Mucosa of descending colon (tissue), 3 donors: ENCODE measurements around the gene RXFP4. TPM values are rescaled to one million over a fixed set of nuclear protein-coding genes. Genes with fewer than 3 reads are reported as not detected.

Experiments used
- ATAC-seq: fragments of 200-7000 bp; cut with Tn5 transposase; one replicate; pipeline ENCODE4 v1.9.1; 2020; ENCODE audit warnings: mild to moderate bottlenecking, moderate library complexity
- DNase-seq, 3 donors: peaks; one replicate each; pipeline ENCODE4 v3.0.0-alpha.2; 2020
- H3K36me3 ChIP-seq: fragments of 200-600 bp; one replicate; pipeline ENCODE4 v1.8.0; 2021; ENCODE audit warnings: low read depth, mild to moderate bottlenecking
- H3K4me1 ChIP-seq: fragments of 200-600 bp; one replicate; pipeline ENCODE4 v1.8.0; 2021; ENCODE audit warnings: low read depth, mild to moderate bottlenecking
- H3K4me3 ChIP-seq: fragments of 200-600 bp; one replicate; pipeline ENCODE4 v1.8.0; 2021; ENCODE audit warnings: mild to moderate bottlenecking
- H3K9me3 ChIP-seq: fragments of 200-600 bp; one replicate; pipeline ENCODE4 v1.8.0; 2021; ENCODE audit warnings: mild to moderate bottlenecking
- CTCF ChIP-seq: fragments of 200-600 bp; IDR thresholded peaks from one replicate; pipeline ENCODE4 v1.8.0; 2022; ENCODE audit warnings: antibody characterized with exemption, mild to moderate bottlenecking
- intact Hi-C, 2 donors: fragments of 100-400 bp; cut with DNase I in 1 of 2; cut with micrococcal nuclease in 1 of 2; formaldehyde crosslinking; loops; one replicate each; pipeline versions ENCODE4 v1.11.0 to v1.11.1; 2022; cut with DNase I, micrococcal nuclease
- total RNA-seq, 3 donors: library from RNA; stranded (reverse); fragmentation: NEBNext Ultra II Directional in 2 of 3; extraction: Animal tissue kit (Norgen Biotek cat#: 25700) in 2 of 3; gene quantifications; one replicate each; pipeline versions ENCODE4 v1.2.1 to v1.2.4, GENCODE V29; 2021 to 2023
- donor health status: DM: no; HTN: no; CAD: no; lungs with moderate emphysema.
- donor health status: DM: no; HTN: no; CAD: no.
- donor health status: DM: no; HTN: yes; CAD: no.

RXFP4 gene
- total RNA-seq, 3 donors from 2014 or later = 1.2 to 4.2 (median 3.3) TPM

- no peak for ATAC-seq
- H3K4me3 ChIP-seq = no peak overlapping the region
- H3K4me1 ChIP-seq = peaks cover 48% of the 10 kb centered on the region
- H3K36me3 ChIP-seq = peaks cover 12% of the 10 kb centered on the region
- intact Hi-C loops = no loop called here
- no peak for DNase-seq
- H3K9me3 ChIP-seq = no peaks in the 10 kb centered on the region
- no peak for TF ChIP-seq CTCF
These were observed 9.0 kb upstream of the RXFP4 start for GRCh38 chr1:155932487-155932886.

GRCh38 chr1:155933591-155934096, 7.8 kb upstream of the RXFP4 start:
- intact Hi-C loops = no loop called here
- DNase-seq = peak in 2 of 3 donors; percentile 21 to 54
- TF ChIP-seq CTCF = no peak
- peak overlapping the region; percentile 48 for H3K4me3 ChIP-seq
- no peaks in the 10 kb centered on the region for H3K9me3 ChIP-seq
- peaks cover 48% of the 10 kb centered on the region for H3K4me1 ChIP-seq
- no peak for ATAC-seq
- peaks cover 4% of the 10 kb centered on the region for H3K36me3 ChIP-seq

- ATAC-seq = peak; percentile 92
- H3K36me3 ChIP-seq = peaks cover 3% of the 10 kb centered on the region
- intact Hi-C loops = no loop called here
- peaks cover 48% of the 10 kb centered on the region for H3K4me1 ChIP-seq
- no peak for TF ChIP-seq CTCF
- peak within 1 kb of the TSS; percentile 48 for H3K4me3 ChIP-seq
- no peaks in the 10 kb centered on the region for H3K9me3 ChIP-seq
- peak; percentile 94 to 97 (median 97) for DNase-seq
These were observed 7.1 kb upstream of the RXFP4 start, which contains the start of gene KHDC4 for GRCh38 chr1:155934097-155934935. KHDC4 (minus strand) TSS chr1:155934413; CDS start chr1:155934373, 40 bp downstream.

- ATAC-seq (no peak), DNase-seq (peak in 1 of 3 donors; percentile 31)
- Histone ChIP-seq H3K9me3 (no peaks in the 10 kb centered on the region), H3K4me3 (peak overlapping the region; percentile 48), H3K4me1 (peaks cover 45% of the 10 kb centered on the region), H3K36me3 (peaks cover 3% of the 10 kb centered on the region)
- intact Hi-C loops = loop anchor here in 1 of 2 donors (5.0 kb wide), 1 partner anchor 52 kb away; no protein-coding TSS in a partner anchor
- TF ChIP-seq CTCF = no peak
These were observed 6.4 kb upstream of the RXFP4 start for GRCh38 chr1:155934936-155935590.

GRCh38 chr1:155938220-155938627, 3.2 kb upstream of the RXFP4 start:
- peak; percentile 15 for TF ChIP-seq CTCF
- Histone ChIP-seq H3K4me3 (no peak overlapping the region), H3K4me1 (peaks cover 26% of the 10 kb centered on the region), H3K9me3 (no peaks in the 10 kb centered on the region), H3K36me3 (peaks cover 3% of the 10 kb centered on the region)
- intact Hi-C loops = loop anchor here in 1 of 2 donors (5.0 kb wide), 1 partner anchor 49 kb away; no protein-coding TSS in a partner anchor
- no peak for ATAC-seq
- peak in 1 of 3 donors; percentile 75 for DNase-seq
